K562 (cell line): Measurements from ENCODE around the gene CAPZB.

ENCODE experiments used
- ARID2 ChIP-seq: fragments of 450-650 bp; IDR thresholded peaks from 2 replicates; pipeline ENCODE4 v1.6.1; 2017; ENCODE audit warnings: antibody characterized with exemption, mild to moderate bottlenecking
- DIDO1 ChIP-seq: fragments of 450-650 bp; IDR thresholded peaks from 2 replicates; pipeline ENCODE4 v1.6.1; 2016; ENCODE audit warnings: low read depth, missing biosample characterization, missing genetic modification characterization
- SMAD4 ChIP-seq: fragments of 250-450 bp; sonication (Bioruptor Pico); conservative IDR thresholded peaks from 2 replicates; pipeline ENCODE4 v1.8.0; 2021; ENCODE audit warnings: inconsistent platforms, mild to moderate bottlenecking, moderate library complexity
- SMARCC2 ChIP-seq: fragments of 450-650 bp; IDR thresholded peaks from 2 replicates; pipeline ENCODE4 v1.6.1; 2017; ENCODE audit warnings: antibody characterized with exemption, moderate library complexity, mild to moderate bottlenecking, low read depth

- TF ChIP-seq SMARCC2 (no peak), ARID2 (no peak), SMAD4 (no peak), DIDO1 (tag) (no peak)
Measured at GRCh38 chr1:19348441-19349198, 136.7 kb downstream of the CAPZB start.
